ENCODE results near the gene LRBA. TPM values are rescaled to one million over a fixed set of nuclear protein-coding genes. Genes with fewer than 3 reads are reported as not detected.

The LRBA gene
- total RNA-seq, 1 experiment from 2014 or later: 55.3 TPM

GRCh38 chr4:150583287-150584110, 431.6 kb downstream of the LRBA start:
- Mint-ChIP-seq H3K27me3 (ENCODE audit: low read depth) (peaks cover 80% of the 10 kb centered on the region), H3K36me3 (ENCODE audit: insufficient read depth in 1 of 3, low read depth in 3 of 3) (no peaks in the 10 kb centered on the region; a peak in 1 of 7 replicates), H3K4me1 (peaks cover 48 to 66% of the 10 kb centered on the region in 2 experiments), H3K9me3 (peaks cover 0 to 3% of the 10 kb centered on the region in 2 experiments; a peak in 1 of 5 replicates), H3K4me3 (peak overlapping the region; percentile 76 to 90), H3K27ac (peak overlapping the region in 1 of 3 experiments; percentile 52; a peak in 1 of 7 replicates)
- H3K56ac ChIP-seq (ENCODE audit: insufficient read length, low read depth, low read length): no peak overlapping the region
- H3K14ac ChIP-seq (ENCODE audit: insufficient read depth, low read length): no peak overlapping the region; the same call in 1 of the 2 replicates
- peaks cover 4% of the 10 kb centered on the region for H4K20me1 ChIP-seq (ENCODE audit: control insufficient read depth, insufficient read depth, insufficient read length)
- no peak overlapping the region for H2AK5ac ChIP-seq (ENCODE audit: insufficient read length, low read length)
- no peak overlapping the region for H3T11ph ChIP-seq (ENCODE audit: low read length)
- H2BK20ac ChIP-seq (ENCODE audit: low read depth, low read length, poor library complexity, severe bottlenecking): no peak overlapping the region
- no peak overlapping the region for H2BK12ac ChIP-seq (ENCODE audit: insufficient read length, low read depth, low read length)
- WGBS (ENCODE audit: extremely low coverage, insufficient read length, low lambda C conversion rate): no CpG with 5 or more reads among the region's 66 CpGs
- H3K4ac ChIP-seq (ENCODE audit: low read depth, low read length): no peak overlapping the region
- H4K8ac ChIP-seq (replicated peaks; ENCODE audit: insufficient read length, low read depth, low read length): no peak overlapping the region
- peaks cover 35% of the 10 kb centered on the region for H3K23me2 ChIP-seq (ENCODE audit: insufficient read length, low read depth, low read length, poor library complexity, severe bottlenecking)
- no peak overlapping the region for H2BK15ac ChIP-seq (ENCODE audit: low read depth, low read length)
- H3K27ac ChIP-seq (ENCODE audit: insufficient read length, low read depth, low read length): no peak overlapping the region
- peaks cover 30% of the 10 kb centered on the region; the same call in 1 of the 2 replicates for H3K27me3 ChIP-seq (ENCODE audit: insufficient read depth, low read length)
- H2BK5ac ChIP-seq (ENCODE audit: insufficient read length, low read length): no peak overlapping the region
- H4K5ac ChIP-seq (ENCODE audit: insufficient read length, low read depth, low read length): no peak overlapping the region
- 0 out of 2 replicates have a peak, but pooled peaks cover 2% of the 10 kb centered on the region for H3K4me1 ChIP-seq (ENCODE audit: insufficient read depth, low read length)
- no peaks in the 10 kb centered on the region for H3K9me3 ChIP-seq (ENCODE audit: control insufficient read depth, low read depth, low read length)
- H2AFZ ChIP-seq (ENCODE audit: low read length): no peak overlapping the region
- peak overlapping the region; percentile 98 for H3K4me2 ChIP-seq (ENCODE audit: insufficient read depth, insufficient read length, low read length)
- peak overlapping the region; percentile 58 for H3K18ac ChIP-seq (ENCODE audit: insufficient read length, low read depth, low read length)
- no peak overlapping the region for H2BK120ac ChIP-seq (ENCODE audit: low read depth, low read length, poor library complexity, severe bottlenecking)
- no peak for TF ChIP-seq CTCF (conservative IDR thresholded peaks at IDR 0.05)
- H3K23ac ChIP-seq (ENCODE audit: insufficient read length, low read depth, low read length): no peak overlapping the region
- no peak overlapping the region for H4K91ac ChIP-seq (ENCODE audit: insufficient read length, low read depth, low read length)
- H3K9ac ChIP-seq (ENCODE audit: extremely low read depth, insufficient read length, low read length): peak overlapping the region; percentile 2
- no peaks in the 10 kb centered on the region for H3K79me2 ChIP-seq (ENCODE audit: insufficient read depth, low read length)
- DNase-seq: peak; percentile 74
- H3K79me1 ChIP-seq (ENCODE audit: insufficient read depth, low read depth, low read length, poor library complexity, severe bottlenecking): no peaks in the 10 kb centered on the region
